BLaER1 (cell line): ENCODE results near the gene SLC13A5.
A peak's percentile ranks its signal among the peaks of the same experiment; 100 is the strongest.

Experiments used
- H3K27ac ChIP-seq: shearing (Covaris generic); formaldehyde crosslinking; 2 replicates; pipeline ENCODE4 v1.8.1; 2022
- H3K27me3 ChIP-seq: shearing (Covaris generic); formaldehyde crosslinking; 2 replicates; pipeline ENCODE4 v1.8.1; 2022
- H3K36me3 ChIP-seq: shearing (Covaris generic); formaldehyde crosslinking; 2 replicates; pipeline ENCODE4 v1.8.1; 2022
- H3K4me1 ChIP-seq: shearing (Covaris generic); formaldehyde crosslinking; 2 replicates; pipeline ENCODE4 v1.8.1; 2022
- H3K4me2 ChIP-seq: shearing (Covaris generic); formaldehyde crosslinking; 2 replicates; pipeline ENCODE4 v1.8.1; 2022
- H3K4me3 ChIP-seq: shearing (Covaris generic); formaldehyde crosslinking; 2 replicates; pipeline ENCODE4 v1.8.1; 2022
- H3K9ac ChIP-seq: shearing (Covaris generic); formaldehyde crosslinking; 2 replicates; pipeline ENCODE4 v1.8.1; 2022
- H3K9me3 ChIP-seq: shearing (Covaris generic); formaldehyde crosslinking; 2 replicates; pipeline ENCODE4 v1.8.1; 2022
- H4K20me1 ChIP-seq: shearing (Covaris generic); formaldehyde crosslinking; 2 replicates; pipeline ENCODE4 v1.8.1; 2022
- Cebpa-rat ChIP-seq: shearing (Covaris generic); IDR thresholded peaks from 2 replicates; pipeline ENCODE4 v1.8.1; 2022

The SLC13A5 gene

GRCh38 chr17:6642592-6642991, 70.6 kb downstream of the SLC13A5 start:
- no peaks in the 10 kb centered on the region for H3K27me3 ChIP-seq
- no peaks in the 10 kb centered on the region for H3K9me3 ChIP-seq
- H3K4me1 ChIP-seq, result peaks cover 35% of the 10 kb centered on the region
- peaks cover 47% of the 10 kb centered on the region for H4K20me1 ChIP-seq
- no peak overlapping the region for H3K9ac ChIP-seq
- peak; percentile 44; the same call in 1 of the 2 replicates for TF ChIP-seq Cebpa-rat
- no peak overlapping the region for H3K4me3 ChIP-seq
- H3K27ac ChIP-seq, result no peak overlapping the region
- peak overlapping the region; percentile 96; the same call in 1 of the 2 replicates for H3K4me2 ChIP-seq
- peaks cover 44% of the 10 kb centered on the region for H3K36me3 ChIP-seq

GRCh38 chr17:6641247-6641863, 71.8 kb downstream of the SLC13A5 start:
- no peak for TF ChIP-seq Cebpa-rat
- Histone ChIP-seq H3K27me3 (no peaks in the 10 kb centered on the region), H3K9me3 (no peaks in the 10 kb centered on the region), H3K4me1 (peaks cover 36% of the 10 kb centered on the region), H3K9ac (peak overlapping the region; percentile 87), H3K27ac (peak overlapping the region; percentile 89), H3K4me2 (peak overlapping the region; percentile 96), H3K36me3 (peaks cover 32% of the 10 kb centered on the region), H4K20me1 (peaks cover 47% of the 10 kb centered on the region), H3K4me3 (peak overlapping the region; percentile 97)

- Histone ChIP-seq H3K4me2 (peak within 1 kb of the TSS; percentile 96), H3K27ac (peak within 1 kb of the TSS; percentile 89), H3K4me1 (peaks cover 36% of the 10 kb centered on the region), H4K20me1 (peaks cover 47% of the 10 kb centered on the region), H3K27me3 (no peaks in the 10 kb centered on the region), H3K36me3 (peaks cover 26% of the 10 kb centered on the region), H3K9ac (peak within 1 kb of the TSS; percentile 87), H3K9me3 (no peaks in the 10 kb centered on the region), H3K4me3 (peak within 1 kb of the TSS; percentile 97)
- no peak for TF ChIP-seq Cebpa-rat
These were observed 72.5 kb downstream of the SLC13A5 start, which contains the start of the genes KIAA0753 and TXNDC17 for GRCh38 chr17:6640536-6641246. TSS of gene KIAA0753 (minus strand) at chr17:6640711. CDS start at chr17:6635103, 5,608 bp downstream. TSS of gene TXNDC17 (plus strand) at chr17:6641060. CDS start at chr17:6641083, 23 bp downstream.

- Histone ChIP-seq H3K27me3 (no peaks in the 10 kb centered on the region), H3K9ac (peak overlapping the region; percentile 87), H4K20me1 (peaks cover 51% of the 10 kb centered on the region), H3K9me3 (no peaks in the 10 kb centered on the region), H3K36me3 (peaks cover 27% of the 10 kb centered on the region), H3K27ac (peak overlapping the region; percentile 89), H3K4me3 (peak overlapping the region; percentile 97), H3K4me2 (peak overlapping the region; percentile 96), H3K4me1 (peaks cover 36% of the 10 kb centered on the region)
- TF ChIP-seq Cebpa-rat, result no peak
These were observed 73.3 kb downstream of the SLC13A5 start for GRCh38 chr17:6639586-6640535.

GRCh38 chr17:6639014-6639585, 74.1 kb downstream of the SLC13A5 start:
- Histone ChIP-seq H3K27ac (peak overlapping the region; percentile 89), H4K20me1 (peaks cover 51% of the 10 kb centered on the region), H3K9me3 (no peaks in the 10 kb centered on the region), H3K4me3 (peak overlapping the region; percentile 97), H3K27me3 (no peaks in the 10 kb centered on the region), H3K9ac (peak overlapping the region; percentile 87), H3K4me2 (peak overlapping the region; percentile 96), H3K4me1 (peaks cover 36% of the 10 kb centered on the region), H3K36me3 (peaks cover 27% of the 10 kb centered on the region)
- no peak for TF ChIP-seq Cebpa-rat

GRCh38 chr17:6638046-6638908, 74.9 kb downstream of the SLC13A5 start:
- Histone ChIP-seq H3K4me2 (peak overlapping the region; percentile 96), H4K20me1 (peaks cover 45% of the 10 kb centered on the region), H3K4me1 (peaks cover 36% of the 10 kb centered on the region), H3K36me3 (peaks cover 28% of the 10 kb centered on the region), H3K27ac (no peak overlapping the region), H3K27me3 (no peaks in the 10 kb centered on the region), H3K4me3 (peak overlapping the region; percentile 97; the same call in 1 of the 2 replicates), H3K9me3 (no peaks in the 10 kb centered on the region), H3K9ac (peak overlapping the region; percentile 87)
- no peak for TF ChIP-seq Cebpa-rat

- H3K9me3 ChIP-seq, result no peaks in the 10 kb centered on the region
- peaks cover 33% of the 10 kb centered on the region for H3K36me3 ChIP-seq
- no peak overlapping the region for H3K27ac ChIP-seq
- peaks cover 43% of the 10 kb centered on the region for H4K20me1 ChIP-seq
- no peak overlapping the region for H3K4me3 ChIP-seq
- H3K4me2 ChIP-seq, result no peak overlapping the region
- H3K27me3 ChIP-seq, result no peaks in the 10 kb centered on the region
- peaks cover 33% of the 10 kb centered on the region for H3K4me1 ChIP-seq
- no peak for TF ChIP-seq Cebpa-rat
- no peak overlapping the region for H3K9ac ChIP-seq
These were observed 75.7 kb downstream of the SLC13A5 start for GRCh38 chr17:6637458-6637840.

- H3K4me3 ChIP-seq, result no peak overlapping the region
- H3K4me1 ChIP-seq, result peaks cover 27% of the 10 kb centered on the region
- no peak overlapping the region for H3K4me2 ChIP-seq
- no peak overlapping the region for H3K27ac ChIP-seq
- H3K9ac ChIP-seq, result no peak overlapping the region
- H4K20me1 ChIP-seq, result peaks cover 43% of the 10 kb centered on the region
- no peak for TF ChIP-seq Cebpa-rat
- H3K9me3 ChIP-seq, result no peaks in the 10 kb centered on the region
- no peaks in the 10 kb centered on the region for H3K27me3 ChIP-seq
- H3K36me3 ChIP-seq, result peaks cover 39% of the 10 kb centered on the region
These were observed 76.3 kb downstream of the SLC13A5 start for GRCh38 chr17:6636616-6637457.
